TTC549 (cell line): ENCODE results near the gene ABHD8.

ENCODE experiments used
- FAIRE-seq: peaks from 2 replicates; lab custom pipeline; 2012; peaks lifted over from hg19 to GRCh38; lab: Jason Lieb, UNC

ABHD8 gene, protein sequence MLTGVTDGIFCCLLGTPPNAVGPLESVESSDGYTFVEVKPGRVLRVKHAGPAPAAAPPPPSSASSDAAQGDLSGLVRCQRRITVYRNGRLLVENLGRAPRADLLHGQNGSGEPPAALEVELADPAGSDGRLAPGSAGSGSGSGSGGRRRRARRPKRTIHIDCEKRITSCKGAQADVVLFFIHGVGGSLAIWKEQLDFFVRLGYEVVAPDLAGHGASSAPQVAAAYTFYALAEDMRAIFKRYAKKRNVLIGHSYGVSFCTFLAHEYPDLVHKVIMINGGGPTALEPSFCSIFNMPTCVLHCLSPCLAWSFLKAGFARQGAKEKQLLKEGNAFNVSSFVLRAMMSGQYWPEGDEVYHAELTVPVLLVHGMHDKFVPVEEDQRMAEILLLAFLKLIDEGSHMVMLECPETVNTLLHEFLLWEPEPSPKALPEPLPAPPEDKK

DNA sequence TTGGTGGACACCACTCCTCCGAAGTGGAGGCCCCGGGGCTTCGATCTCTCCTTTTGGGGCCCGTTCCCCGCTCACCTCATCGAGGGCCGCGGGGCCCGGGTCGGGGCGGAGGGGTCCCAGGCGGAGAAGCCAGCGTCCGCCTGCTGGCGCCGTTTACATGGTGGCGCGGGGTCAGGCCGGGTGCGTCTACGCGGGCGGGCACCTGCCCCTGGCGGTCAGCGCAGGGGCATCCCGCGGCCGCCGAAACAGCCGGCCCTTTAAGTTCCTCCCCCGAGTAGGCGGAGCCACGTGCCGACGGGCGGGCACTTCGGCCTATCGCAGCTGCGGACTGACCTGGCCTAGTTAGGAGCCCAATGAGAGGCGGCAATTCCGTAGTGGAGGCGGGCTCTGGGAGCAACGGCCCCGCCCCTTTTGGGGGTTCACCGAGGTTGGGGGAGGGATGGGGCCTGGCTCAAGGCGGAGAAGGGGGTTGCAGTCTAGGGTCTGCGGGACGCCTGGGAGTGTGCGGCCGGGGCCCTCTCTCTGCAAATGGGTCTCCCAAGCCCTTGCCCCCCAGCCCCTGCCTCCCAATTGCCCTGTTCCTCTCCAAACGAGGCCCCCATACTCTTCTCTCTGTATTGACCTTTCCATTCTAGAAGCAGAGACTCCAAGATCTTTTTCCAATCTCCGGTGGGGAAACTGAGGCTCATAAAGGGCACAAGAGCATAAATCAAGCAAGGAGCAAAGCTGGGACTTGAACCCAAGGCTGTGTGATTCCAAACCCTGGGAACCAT lies at the start of gene ABHD8:
TSS of gene ABHD8 (minus strand) at position 259 of the 773 bp plus-strand sequence. CDS start 1,809 bp downstream, outside the sequence.
- no peak for FAIRE-seq

DNA sequence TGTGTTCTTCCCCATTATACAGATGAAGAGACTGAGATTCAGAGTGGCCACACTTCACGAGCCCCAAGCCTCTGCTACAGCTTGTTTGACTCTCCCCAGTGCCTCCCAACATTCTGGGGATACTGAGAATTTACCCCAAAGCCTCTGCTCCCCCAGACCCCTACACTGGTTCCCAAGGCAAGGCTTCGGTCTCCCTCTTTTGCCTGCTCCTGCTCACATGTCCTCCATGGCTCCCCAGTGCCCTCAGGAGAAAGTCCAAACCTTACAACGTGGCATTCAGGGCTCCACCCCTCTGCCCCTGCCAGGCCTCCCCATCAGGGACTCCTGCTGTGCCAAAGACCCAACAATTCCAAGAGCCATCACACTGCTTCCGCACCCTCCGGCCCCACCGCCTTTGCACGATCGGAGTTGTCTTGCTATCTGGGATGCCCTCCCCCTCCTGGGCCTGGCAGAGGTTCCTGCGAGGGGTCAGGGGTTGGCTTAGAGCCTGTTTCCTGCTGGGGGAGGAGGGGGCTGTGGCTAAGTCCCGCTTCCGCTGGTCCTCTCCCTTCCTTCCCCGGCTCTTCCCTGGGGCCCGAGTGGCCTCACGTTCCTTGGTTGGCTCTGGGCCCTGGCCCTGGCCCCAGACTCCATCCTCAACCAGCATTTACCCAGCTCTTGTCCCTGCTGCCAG lies 49.5 kb upstream of the ABHD8 start:
- no peak for FAIRE-seq

DNA sequence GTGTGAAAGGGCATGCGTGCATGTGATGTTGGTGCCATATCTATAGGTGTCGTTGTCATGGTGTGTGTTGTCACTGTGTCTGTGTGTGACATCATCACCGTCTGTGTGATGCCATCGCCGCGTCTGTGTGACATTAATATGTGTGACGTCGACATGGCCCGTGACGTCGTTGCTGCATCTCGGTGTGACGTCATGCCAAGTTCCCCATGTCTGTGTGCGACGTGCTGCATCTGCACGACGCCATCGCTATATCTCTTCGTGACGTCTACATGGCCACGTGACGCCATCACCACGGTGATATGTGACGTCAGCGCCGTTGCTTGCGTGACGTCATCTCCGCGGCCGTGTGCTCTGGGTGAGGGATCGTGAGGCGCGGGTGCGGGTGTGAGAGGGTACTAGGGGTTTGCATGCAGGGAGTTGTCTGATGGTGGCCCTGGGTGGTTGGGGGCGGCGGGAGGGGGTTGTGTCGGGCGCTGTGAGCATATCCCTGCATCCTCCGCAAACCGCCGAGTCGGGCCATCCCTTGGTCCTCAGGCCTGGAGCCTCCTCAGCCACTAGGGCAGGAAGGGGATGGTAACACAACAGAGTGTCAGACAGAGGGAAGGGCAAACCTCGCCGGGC lies 48.7 kb upstream of the ABHD8 start:
- no peak for FAIRE-seq

DNA sequence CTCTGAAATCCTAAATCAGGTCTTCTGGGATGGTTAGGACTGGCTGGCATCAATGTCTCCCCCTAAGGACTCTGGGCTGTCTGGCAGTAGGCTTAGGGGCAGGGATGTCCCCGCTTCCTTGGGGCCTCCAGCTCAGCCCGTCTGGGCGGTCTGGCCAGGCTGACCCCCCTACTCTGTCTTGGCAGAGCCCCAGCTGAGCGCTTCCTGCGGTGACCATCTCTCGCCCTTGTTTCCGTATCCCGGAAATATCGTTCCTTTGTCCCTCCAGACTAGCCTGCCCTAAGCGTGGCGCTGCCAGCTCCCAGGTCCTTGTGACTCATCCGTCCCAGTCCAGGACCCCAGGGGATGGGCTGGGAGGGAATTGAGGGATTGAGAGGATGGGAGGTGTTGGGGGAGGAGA lies 45.5 kb upstream of the ABHD8 start:
- FAIRE-seq, result no peak

DNA sequence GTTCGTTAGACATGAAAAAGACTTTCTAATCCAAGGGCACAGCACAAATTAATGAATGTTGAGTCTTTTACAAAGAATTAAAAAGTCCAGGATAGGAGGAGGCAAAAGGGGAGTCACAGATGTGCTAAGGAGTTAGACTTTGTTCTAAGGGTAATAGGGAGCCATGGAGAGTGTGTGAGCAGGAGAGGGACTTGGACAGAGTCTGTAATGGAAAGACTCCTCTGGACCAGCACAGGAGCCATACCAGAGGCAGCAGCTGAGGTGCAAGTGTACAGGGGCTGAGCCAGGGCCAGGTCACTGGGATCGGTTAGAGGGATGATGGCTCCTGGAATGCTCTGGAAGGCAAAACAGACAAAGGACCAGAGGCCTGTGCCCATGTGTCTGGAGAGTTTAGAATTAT lies 44.7 kb upstream of the ABHD8 start:
- FAIRE-seq, result no peak

DNA sequence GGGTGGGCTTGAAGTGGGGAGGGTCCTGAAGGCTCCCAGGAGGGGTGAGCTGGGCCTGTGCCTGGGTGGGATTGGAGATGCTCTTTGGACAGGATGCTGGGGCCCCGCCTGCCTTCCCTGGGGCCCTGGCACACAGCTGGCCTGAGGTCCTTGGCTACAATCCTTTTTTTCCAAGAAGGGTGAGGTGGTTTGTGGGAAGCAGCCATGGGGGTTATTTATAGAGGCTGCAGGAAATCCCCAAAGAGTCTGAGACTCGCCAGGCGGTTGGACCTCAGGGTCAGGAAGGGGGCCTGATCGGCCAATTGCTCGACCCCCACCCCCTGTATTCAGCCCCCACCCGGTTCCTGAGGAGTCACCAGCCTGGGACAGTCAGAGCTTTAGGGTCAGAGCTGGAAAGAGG lies 44.1 kb upstream of the ABHD8 start:
- FAIRE-seq, result no peak

DNA sequence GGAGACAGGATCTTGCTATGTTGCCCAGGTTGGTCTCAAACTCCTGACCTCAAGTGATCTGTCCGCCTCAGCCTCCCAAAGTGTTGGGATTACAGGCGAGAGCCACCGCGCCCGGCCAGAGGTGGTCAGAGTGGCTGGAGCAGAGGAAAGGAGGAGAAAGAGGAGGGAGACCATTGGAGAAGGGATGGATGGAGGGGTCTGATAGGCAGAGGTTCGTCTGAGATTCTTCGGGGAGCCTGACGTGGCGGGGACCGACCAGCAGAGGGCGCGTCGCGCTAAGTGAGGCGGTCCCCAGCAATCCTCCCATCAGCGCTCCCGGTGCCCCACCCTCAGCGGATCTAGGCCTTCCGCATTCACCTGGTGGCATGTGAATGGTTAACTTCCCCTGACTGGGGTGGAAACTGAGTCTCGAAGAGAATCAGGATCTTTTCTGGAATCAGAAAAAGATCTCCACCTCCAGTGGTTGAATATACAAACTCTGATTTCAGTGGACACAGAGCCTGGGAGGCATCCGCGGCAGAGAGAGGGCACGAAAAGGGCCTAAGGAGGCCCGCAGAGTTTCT lies 43.0 kb upstream of the ABHD8 start:
- FAIRE-seq, result no peak

DNA sequence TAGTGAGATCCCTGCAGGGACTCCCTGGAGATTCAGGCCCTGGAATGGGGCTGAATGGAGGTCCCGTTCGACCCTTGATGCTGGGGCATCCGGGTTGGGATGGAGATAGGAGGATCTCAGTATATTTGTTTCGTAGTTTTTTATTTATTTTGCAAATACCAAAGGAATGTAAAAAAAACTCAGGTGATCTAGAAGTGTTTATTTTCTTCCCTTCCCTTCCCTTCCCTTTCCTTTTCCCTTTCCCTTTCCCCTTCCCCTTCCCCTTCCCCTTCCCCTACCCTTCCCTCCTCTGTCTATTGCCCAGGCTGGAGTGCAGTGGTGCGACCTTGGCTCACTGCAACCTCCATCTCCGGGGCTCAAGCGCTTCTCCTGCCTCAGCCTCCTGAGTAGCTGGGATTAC lies 38.6 kb upstream of the ABHD8 start:
- no peak for FAIRE-seq

DNA sequence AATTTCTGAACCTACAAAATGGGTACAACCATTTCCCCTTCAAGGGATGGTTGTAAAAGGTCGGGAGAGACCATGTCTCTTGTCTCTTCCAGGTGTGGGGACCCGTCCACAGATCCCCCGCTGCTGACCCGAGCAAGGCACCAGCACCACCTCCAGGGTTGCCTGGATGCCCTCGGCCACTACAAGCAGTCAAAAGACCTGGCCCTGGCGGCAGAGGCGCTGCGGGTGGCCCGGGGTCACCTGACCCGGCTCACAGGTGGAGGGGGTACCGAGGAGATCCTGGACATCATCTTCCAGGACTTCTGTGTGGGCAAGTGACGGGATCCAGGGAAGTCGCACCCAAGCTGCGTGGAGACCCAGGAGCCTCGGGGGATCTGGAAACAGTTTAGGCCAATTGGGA lies 38.2 kb upstream of the ABHD8 start:
- no peak for FAIRE-seq

DNA sequence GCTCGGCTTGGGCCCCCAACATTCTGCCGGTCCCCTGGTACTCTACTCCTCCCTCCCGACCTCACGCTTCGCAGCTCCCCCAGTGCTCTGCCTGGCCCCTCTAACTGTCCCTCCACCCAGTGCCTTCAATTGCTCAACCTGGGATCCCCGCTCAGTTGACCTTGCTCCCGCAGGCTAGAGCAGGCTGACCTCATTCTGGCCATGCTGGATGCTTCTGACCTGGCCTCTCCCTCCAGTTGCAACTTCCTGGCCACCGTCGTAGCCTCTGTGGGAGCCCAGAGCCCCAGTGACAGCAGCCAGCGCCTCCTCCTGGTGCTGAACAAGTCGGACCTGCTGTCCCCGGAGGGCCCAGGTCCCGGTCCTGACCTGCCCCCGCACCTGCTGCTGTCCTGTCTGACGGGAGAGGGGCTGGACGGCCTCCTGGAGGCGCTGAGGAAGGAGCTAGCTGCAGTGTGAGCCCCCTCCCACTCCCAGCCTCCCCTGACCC lies 37.7 kb upstream of the ABHD8 start:
- FAIRE-seq, result no peak

DNA sequence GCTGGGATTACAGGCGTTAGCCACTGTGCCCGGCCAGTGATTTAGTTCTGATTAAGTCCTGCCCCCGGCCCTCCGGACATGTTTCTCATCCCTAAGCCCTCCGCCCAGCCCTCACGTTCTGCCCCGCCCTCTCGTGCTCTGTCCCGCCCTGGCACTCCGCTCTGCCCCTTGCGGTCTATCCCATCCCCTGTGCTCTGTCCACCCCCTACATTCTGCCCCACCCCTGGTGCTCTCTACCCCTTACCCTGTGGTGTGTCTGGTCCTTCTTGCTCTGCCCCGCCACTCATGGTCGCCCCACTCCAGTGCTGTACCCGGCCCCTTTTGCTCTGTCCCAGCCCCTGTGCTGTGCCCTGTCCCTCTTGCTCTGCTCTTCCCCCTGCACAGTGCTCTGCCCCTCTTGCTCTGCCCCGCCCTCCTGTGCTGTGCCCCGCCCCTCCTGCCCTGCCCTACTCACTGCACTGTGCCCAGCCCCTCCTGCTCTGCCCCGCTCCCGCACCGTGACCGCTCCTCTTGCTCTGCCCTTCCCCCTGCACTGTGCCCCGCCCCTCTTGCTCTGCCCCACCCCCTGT lies 37.2 kb upstream of the ABHD8 start:
- no peak for FAIRE-seq

DNA sequence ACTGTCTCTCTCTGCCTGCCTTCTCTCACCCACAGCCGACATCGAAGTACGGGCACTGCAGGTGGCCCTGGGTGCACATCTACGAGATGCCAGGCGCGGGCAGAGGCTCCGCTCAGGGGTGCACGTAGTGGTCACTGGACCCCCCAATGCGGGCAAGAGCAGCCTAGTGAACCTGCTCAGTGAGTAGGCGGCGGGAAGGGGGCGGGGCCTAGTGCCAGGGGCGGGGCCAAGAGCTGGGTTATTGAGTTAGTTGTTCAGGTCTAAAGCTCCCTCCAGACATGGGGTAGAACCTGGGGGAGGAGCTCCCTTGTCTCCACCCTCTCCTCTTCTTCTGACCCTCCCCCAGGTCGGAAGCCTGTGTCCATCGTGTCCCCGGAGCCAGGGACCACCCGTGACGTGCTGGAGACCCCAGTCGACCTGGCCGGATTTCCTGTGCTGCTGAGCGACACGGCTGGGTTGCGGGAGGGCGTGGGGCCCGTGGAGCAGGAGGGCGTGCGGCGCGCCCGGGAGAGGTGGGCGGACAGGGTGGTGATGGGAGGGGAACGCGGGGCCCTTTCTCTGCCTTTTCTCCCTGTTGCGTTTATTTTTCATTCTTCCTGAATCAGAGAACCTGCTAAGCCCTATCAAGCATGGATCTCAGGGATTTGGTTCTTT lies 36.0 kb upstream of the ABHD8 start:
- no peak for FAIRE-seq

DNA sequence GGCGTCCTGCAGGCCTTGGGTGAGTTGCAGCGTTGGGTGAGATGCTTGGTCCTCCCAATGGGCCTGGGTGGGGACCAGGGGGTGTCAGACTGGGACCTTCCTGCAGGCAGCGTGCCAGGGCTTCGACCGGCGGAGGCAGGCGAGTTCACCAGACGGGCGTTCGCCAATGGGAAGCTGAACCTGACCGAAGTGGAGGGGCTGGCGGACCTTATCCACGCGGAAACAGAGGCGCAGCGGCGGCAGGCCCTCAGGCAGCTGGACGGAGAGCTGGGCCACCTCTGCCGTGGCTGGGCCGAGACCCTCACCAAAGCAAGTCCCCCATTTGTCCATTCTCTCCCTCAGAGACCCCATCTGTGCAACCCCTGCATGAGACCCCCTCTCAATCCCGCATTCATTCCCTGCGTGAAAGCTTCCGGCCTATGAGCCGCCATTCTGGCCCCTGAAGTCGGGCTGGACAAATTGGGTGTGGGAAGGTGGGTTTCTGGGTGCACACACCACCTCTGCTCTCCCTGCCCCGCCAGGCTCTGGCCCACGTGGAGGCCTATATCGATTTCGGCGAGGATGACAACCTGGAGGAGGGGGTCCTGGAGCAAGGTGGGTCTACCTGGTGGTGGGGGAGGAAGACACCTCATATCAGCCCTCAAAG lies 35.3 kb upstream of the ABHD8 start:
- no peak for FAIRE-seq

DNA sequence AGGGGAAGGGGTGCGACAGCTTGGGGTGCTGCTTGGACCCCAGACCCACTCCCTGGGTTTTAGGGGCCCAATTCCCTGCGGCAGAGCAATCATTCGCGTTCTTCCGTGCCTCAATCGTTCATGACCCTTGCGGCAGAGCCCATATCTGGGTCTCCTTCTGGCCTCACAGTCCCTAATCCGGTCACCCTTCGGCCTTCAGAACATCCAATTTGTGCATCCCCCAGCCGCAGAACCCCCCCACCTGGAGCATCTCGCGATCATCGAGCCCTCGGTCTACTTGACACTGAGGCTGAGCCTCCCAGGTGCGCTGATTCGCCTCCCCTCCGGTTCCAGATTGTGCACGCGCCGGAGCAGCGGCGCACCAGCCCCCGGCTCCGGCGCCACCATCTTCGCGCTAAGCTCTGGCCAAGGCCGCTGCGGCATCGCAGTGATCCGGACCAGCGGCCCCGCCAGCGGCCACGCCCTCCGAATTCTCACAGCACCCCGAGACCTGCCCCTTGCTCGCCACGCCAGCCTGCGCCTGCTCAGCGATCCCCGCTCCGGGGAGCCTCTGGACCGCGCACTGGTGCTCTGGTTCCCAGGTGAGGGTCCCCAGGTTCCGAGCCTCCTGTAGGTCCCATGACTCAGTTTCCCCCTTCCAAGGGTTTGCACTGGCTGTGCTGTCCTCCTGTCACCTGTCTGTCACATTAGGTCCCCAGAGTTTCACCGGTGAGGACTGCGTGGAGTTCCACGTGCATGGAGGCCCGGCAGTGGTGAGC lies 34.6 kb upstream of the ABHD8 start:
- FAIRE-seq, result no peak

DNA sequence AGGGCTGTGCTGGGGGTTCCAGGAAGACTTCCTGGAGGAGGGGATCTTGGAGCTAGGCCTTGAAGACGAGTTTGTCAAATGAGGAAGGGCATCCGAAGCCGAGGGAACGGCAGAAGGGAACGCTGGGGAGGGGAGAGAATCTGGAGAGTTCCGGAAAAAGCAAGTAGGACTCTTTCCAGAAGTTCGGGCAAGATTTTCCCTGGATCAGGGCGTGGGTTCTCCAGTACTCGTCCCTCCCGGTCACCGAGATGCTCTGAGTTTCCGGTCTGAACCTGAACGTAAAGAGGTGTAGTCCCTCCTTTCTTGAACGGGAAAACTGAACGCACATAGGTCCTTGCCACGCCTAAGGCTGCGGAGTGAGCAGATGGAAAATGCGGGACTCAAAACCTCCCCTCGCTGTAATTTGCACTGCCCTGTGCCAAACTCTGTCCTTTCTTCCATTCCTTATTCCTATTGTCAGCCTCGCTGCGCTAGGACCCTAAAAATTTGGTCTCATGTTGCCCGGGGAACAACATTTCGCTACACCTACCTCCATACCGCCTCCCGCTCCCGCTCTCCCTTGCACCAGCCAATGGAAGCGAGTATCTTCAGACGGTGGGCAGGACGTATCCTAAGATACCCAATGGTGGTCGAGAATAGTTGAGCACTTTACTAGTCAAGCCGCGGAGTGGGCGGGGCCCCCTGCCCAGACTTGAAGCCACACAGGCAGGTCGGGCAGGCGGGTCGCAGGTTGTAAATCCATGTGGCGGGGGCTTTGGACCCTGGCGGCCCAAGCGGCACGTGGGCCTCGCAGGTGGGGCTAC lies 33.8 kb upstream of the ABHD8 start, which contains the start of gene GTPBP3:
TSS of gene GTPBP3 (plus strand) at position 682 of the 803 bp plus-strand sequence. CDS start at position 741, 59 bp downstream.
- peak; percentile 87 for FAIRE-seq

DNA sequence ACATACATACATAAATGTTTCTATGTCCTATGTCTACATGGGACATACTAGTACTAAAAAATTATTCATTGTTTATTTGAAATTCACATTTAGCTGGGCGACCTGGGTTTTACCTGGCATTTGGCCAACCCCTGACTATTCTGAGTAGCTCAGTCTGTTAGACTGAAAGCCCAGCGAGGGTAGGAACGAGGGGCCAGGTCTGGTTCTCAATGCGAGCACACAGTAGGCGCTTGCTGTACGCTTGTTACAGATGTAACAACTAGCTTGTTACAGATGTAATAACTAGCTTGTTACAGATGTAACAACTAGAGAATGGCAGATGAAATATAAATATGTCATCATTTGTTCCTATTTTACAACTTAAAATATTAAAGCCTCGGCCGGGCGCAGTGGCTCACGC lies 32.4 kb upstream of the ABHD8 start:
- FAIRE-seq, result no peak

DNA sequence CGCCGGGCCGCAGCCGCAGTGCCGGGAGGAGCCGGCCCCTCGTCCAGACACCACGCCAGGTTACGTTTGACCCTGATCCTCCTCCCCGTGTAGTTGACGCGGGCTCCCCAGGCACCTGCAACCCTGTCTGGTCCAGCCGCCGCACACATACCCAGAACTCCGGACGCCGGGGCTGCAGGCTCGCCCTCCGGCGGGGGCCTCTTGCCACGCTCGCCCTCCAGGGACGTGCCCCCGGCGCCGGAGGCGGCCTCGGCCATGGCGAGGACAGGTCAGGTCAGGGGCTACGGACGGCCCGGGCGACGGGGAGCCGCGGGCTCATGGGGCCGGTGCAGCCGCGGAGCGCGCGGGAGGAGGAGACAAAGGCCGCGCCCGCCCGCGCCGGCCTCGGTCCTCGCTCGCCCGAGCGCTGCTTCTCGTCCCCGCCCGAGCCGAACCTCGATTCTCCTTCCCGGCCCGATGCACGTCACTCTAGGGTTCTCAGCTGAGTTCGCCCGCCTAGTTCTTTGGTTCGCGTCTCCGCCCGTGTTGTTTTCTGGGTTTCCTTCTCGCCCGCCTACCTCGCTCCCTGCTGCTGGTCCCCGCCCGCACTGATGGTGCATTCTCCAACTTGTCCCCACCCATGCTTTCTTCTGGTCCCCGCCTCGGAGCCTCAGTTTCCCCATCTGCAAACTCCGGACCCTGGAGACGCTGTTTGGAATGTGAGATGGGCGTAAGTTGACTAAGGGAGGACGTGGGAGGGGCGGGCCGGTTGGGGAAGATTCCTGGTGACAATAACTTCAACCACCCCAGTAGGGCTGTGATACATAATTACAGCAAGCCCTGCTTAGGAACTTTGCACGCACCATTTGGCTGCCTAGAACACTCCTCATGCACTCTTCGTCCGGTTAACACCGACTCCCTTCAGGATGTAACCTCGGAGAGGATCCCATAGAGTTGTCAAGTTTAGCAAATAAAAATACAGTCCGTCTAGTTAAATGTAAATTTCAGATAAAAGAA lies 31.5 kb upstream of the ABHD8 start, which contains the start of gene ANO8:
TSS of gene ANO8 (minus strand) at position 442 of the 996 bp plus-strand sequence. CDS start at position 257, 185 bp downstream.
- no peak for FAIRE-seq
